CD4-positive, alpha-beta T cell treated with Interleukin-15 for 4 hours (primary cell): ENCODE measurements around the gene EEFSEC.

Experiments used
- DNase-seq: peaks from one replicate; pipeline ENCODE4 v3.0.0-alpha.2; 2020; ENCODE audit warnings: low spot score

EEFSEC gene

DNA sequence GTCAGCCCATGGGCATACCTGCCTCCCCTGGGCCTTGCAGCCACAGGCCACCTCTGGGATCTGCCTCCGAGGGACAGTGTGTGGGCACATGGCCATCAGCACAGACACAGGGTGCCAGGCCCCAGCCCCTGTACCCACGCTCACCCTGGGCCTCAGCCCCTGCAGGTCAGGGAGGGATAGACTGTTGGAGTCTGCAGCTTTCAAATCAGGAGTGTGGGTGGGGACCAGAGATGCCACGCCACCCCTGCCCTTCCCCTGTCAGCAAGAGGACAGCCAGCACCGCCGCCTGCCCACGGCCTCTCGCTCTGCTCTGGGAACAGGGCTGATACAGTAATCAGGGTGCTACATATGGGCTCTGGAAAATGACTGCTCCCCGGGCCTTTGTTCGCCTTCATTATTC is 240.8 kb downstream of the EEFSEC start:
- no peak for DNase-seq

DNA sequence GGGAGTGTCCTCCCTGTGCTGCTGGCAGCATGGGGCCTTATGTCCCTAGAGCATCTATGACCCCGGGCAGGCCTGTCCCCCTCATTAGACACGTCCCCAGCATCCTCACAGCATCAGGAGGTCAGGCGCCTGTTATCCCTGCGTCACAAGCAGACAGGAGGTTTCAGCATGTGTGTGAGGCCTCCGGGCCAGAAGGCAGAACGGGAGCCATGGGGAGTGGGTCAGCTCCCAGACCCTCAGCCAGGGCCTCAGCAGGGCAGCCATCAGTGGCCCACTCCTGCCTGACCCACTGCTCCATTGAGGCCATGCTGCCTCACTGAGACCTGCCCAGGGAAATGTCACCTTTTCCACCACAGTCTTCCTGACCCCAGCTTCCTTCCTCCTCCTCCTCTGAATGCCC is 241.8 kb downstream of the EEFSEC start:
- DNase-seq, result no peak

DNA sequence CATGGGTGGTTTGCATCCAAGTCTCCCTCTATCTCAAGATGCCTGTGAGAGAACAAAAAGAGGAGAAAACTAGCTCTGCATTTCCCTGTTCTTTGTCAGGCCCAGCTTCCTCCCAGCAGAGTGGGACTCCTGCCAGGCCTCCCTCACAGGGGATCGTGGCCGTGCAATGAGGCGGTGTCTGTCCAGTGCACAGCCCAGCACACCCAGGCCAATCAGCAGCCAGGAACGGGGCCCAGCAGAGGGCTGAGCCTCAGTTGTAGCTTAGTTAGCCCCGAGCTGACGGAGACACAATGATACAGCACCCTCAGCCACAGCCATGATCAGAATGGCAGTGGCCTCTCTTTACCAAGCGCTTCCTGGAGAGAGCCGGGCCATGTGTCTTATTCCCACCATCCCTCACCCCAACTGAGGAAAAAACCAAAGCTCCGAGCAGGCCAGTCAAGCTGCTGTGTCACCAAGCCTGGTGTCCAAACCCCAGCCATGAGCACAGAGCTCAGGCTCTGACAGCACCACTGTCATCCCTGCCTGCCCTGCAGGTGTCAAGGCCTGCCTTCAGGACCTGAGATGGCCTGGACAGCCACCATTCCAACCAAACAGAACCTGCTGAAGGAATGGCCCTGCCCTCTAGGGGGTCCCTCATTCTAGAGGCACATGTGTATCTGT is 242.3 kb downstream of the EEFSEC start:
- DNase-seq, result no peak

DNA sequence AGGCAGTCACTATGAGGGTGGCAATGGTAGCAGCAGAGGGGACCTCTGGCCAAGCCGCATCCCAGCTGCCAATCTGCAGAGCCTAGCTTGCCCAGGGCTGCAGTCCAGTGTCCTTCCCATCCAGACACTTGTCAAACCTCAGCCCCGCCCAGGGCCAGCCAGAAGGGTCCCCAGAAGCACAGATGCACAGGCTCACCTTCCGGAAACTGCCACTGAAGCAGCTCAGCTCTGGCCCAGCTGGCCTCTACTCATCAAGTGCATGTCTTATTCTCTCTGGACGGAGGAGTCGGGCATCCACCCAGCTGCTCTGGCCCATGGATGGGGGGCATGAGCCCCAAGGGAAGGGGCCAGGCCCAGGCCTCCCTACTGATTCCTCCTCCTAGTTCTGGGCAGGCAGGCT is 244.2 kb downstream of the EEFSEC start:
- DNase-seq, result no peak

DNA sequence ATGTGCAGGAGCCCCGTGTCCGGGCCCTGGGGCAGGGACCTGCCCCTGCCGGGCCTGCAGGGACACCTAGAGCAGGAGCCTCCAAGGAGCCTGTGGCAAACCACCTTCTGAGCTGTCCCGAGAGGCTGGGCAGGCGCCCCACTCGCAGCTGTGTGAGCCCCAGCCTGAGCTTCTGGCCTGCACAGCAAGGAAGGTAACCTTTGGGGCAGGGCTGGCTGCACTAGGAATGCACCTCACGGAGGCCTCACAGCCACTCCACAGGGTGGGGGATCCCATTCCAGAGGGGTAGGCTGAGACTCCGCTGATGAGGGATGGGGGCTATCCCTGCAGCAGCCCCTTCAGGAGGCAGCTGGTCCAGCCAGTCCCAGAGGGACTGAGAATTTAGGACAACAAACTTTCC is 245.3 kb downstream of the EEFSEC start:
- no peak for DNase-seq

DNA sequence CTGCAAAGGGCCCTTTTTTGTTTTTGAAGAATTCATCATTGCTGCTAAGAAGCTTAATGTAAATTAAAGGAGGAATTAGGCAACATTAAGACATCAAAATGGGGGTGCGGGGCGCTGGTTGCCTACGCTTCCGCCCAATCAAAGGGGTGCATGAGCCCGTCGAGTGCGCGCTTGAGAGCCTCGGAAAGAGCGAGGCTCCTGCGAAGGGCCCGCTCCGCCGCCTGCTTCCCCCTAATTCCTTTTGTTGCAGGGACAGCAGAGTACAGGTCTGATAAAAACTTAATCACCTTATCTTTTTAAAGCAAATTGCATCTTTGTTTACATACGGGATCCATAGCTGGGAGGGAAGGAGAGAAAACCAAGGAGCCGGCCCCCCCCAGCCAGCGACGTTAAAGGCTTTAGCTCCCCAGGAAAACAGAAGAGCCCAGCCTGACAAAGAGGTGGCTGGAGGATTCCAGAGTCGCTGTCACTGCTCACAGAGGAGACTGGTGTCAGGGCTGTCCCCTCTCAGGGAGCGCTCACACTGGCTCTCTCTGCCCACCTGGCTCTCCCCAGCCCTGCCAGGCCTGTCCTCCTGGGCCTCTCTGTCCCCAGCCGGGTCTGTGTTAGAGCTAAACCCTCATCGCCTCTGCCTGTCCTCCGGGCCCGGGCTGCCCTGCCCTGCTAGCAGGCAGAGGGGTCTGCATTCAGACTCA is 246.1 kb downstream of the EEFSEC start:
- DNase-seq, result no peak

DNA sequence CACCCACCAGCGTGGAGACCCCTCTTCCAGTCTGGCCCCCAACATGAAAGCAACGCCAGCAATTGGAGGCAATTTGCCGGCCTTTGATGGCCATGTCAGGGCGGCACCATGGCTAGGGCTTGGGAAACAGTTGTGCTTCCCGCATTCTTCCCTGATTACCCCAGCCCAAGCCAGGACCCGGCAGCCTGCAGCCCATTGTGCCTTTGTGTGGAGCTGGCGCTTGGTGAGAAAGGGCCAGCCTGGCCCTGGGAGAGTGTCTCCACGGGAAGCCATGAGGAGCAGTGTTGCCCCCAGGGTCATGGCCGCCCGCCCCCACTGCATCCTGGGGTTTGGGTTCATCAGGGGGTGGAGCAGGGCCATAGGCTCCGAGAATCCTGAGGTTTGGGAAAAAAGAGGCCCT is 247.4 kb downstream of the EEFSEC start:
- DNase-seq, result no peak

DNA sequence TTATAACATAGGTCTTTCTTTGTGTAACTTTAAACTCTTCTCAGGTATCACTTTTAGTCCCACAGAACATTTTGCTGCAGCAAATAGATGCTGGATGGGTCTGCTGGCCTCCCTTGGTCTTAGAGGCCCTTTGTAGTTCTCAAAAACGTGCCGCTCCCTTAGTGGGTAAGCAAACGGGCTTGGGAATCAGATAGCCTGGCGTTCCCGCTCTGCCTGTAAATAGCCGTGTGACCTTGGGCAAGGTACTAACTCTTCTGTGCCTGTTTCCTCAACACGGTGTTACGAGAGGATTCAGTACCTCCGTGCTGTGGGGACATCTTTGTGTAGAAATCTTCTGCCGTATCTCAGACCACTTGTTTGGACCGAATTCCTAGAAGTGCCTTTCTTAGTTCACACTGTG is 249.0 kb downstream of the EEFSEC start:
- no peak for DNase-seq

DNA sequence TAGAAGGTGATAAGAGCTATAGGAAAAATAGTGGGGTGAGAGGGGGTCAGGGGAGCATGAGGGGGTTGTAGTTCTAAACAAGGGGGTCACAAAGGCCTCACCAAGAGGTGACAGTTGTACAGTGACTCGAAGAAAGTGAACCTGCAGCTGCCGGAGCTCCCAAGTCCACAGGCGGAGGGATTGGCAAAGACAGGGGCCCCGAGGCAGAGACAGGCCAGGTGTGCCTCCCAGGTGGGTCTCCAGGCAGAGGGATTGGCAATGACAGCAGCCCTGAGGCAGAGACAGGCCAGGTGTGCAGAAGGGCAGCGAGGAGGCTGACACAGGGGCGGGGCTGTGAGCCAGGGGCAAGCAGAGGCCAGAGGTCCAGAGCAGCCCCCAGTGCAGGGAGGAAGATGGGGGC is 249.7 kb downstream of the EEFSEC start:
- no peak for DNase-seq

DNA sequence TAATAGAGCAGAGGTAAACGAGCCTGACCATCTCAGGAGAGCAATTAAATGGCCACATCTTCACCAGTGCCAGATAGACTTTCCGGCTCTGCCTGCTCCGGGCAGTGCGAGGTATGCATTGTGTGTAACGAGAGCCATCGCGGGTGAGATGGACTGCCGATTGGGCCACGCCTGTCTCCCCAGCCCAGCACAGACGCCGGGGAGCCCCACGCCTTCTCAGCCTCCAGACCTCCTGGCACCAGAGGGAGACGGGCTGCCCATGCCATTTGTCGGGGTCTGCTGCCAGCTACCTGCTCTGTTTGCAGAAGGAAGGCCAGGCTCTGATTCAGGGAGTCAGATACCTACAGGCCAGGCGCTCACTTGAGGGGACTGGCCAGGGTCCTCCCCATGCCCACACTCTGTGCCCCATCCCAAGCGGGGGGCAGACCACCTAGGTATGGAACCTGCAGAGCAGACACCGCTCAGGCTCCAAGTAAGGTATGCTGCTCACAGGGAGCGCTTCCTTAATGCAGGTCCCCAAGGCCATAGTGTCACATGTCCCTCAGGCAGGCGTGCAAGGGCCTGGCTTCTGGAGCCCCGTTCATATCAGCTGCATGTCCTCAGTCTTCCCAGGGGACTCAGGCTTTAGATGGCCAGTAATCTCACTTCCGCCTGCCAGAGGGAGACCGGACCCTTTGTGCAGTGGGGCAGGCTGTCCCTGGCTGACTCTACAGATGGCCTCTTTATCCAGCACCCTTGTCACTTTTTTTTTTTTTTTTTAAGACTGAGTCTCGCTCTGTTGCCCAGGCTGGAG is 251.2 kb downstream of the EEFSEC start:
- DNase-seq, result no peak

DNA sequence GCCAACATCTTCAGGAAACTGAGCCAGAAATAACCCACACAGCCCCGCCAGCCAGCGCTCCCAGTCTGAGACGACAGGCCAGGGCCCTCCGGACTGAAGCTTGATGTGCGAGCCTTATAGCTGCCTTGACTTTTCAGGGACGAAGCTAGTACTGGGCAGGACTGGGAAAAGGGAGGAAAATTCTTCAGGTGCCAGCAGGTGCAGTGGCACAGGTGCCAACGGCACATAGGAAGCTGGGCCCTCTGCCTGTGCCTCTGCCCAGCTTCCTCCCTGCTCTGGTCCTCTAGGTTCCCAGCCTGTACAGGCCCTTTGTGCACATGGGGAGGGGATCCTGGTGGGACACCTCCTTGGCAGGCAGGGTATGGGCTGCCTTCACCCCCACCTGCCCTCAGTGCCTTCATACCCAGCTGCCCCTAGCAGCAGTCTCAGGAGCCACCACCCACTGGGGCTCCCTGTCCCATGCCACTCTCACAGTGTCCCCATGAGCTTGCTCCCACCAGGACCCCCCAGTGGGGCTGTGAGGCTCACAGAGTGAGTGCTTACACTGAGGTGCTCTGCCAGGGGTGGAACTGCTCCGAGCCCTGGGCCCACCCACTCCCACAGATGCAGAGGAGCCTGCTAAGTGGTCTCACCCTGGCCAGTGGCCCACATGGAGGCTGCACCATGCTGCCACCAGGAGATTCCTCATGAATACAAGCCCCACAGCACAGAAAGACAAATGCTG is 252.4 kb downstream of the EEFSEC start:
- DNase-seq, result no peak

DNA sequence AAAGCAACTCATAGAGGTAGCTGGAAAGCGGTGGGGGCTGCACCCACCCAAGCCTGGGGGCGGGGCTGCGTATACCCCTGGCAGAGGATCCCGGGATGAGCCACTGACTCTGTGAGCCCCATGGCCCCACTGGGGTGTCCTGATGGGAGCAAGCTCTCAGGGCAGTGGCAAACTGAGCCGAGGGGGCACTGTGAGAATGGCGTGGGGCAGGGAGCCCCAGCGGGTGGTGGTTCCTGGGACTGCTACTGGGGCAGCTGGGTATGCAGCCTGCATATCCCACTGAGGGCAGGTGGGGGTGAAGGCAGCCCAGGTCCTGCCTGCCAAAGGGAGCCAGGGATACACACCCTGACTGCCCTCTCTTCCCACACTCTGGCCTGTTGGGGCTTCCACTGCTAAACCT is 254.0 kb downstream of the EEFSEC start:
- no peak for DNase-seq

DNA sequence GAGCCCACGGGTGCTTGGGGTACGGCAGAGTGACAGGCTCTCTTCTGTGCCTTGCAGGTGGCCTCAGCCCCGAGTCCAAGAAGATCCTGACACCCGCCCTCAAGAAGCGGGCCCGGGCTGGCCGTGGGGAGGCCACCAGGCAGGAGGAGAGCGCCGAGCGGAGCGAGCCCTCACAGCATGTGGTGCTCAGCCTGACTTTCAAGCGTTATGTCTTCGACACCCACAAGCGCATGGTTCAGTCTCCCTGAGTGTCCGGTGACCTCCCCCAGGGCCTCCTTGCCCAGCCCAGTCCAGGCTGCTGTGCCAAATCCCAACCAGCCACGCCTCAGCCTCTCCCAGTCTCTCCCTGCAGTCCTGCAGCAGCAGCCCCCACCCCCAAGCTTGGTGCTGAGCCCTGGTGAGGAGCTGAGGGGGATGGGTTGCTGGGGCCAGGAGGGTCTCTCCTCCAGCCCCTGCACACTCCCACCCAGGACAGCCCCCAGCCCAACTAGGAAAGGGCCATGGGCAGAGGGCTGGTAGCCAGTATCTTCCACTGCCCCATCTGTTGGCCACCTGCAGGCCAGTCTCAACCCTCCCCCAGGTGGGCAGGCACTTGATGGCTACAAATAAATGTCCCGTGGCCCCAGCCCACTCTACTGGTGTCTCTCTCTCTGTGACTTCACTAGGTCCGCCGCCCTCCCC is 254.9 kb downstream of the EEFSEC start:
- no peak for DNase-seq

DNA sequence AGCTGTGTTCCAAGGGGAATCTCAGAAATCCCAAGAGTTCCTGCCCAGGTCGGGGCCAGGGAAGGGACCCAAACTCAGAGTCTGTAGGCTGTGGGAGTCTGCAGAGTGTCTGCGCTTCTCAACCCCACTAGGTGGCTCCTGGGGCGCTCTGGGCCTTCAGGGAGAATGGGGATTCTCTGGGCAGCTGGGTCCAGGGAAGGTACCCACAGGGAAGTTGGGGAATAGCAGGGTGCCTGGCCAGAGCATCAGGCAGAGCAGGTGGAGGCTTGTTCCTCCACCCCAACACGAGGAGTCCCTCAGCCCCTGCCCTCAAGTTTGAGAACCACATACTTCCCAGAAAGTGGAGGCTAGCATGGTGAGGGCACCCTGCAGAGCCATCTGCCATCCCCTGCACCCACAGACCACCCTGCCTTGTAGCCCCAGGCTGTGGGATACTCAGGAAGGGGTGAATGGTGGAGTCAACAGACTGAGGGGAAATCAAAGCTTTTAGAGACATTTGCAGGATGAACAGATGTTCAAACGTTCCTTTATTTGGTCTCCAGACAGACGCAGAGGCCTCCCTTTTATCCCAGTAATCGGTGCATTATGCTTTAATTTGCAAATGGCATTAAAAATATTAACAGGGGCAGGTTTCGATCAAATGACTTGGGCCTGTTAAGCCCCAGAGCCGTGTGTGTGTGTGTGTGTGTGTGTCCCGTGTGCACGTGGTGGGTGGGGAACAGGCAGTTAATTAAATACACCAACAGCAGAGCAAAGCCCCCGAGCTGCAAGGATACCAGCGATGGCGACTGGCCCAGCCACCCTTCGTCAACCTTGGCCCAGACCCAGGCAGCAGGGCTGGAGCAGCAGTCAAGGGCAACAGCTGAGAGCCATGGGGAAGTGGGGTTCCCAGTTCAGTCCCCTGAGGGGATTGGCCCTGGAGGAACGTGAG is 255.7 kb downstream of the EEFSEC start:
- DNase-seq, result no peak

DNA sequence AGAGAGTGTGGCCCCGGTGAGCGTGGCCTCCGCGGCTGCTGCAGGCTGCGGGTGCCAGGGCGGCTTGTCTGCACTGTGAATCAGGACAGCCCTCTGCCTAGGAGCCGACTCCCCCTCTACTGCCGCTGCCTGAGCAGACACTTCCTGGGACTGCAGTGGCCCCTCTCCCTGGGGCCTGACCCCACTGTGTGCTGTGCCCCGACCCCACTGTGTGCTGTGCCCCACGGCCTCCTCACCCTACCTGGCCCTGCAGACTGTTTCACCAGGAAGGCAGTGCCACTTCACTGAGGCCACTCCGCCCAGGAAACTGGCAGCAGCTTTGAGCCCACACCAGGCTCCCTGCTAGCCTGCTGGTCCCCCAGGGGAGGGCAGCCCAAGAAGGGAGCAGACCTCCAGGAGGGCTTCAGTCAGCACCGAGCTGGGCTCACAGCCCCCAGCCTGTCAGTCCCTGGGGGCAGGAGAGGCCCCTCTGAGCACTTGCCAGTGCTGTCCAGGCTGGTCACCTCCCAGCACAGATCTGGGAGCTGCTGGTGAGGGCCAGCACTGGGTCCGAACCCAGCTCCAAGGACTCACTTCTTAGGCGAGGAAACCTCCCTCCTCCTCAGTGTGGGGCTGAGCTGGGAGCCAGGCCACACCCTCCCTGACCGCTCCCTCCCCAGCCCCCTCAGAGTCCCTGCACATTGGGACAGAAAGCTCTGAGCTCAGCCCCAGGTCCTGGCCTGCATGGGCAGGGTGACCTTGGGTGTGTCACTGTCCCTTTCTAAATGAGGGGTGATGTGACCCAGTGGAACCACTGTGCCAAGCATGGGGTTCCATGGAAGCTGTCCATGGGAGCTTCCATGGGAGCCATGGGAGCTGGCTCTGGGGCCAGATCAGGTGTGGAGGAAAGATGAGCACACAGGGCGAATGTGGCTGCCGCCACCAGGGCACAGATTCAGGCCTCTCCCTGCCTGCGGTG is 256.6 kb downstream of the EEFSEC start:
- DNase-seq, result no peak

DNA sequence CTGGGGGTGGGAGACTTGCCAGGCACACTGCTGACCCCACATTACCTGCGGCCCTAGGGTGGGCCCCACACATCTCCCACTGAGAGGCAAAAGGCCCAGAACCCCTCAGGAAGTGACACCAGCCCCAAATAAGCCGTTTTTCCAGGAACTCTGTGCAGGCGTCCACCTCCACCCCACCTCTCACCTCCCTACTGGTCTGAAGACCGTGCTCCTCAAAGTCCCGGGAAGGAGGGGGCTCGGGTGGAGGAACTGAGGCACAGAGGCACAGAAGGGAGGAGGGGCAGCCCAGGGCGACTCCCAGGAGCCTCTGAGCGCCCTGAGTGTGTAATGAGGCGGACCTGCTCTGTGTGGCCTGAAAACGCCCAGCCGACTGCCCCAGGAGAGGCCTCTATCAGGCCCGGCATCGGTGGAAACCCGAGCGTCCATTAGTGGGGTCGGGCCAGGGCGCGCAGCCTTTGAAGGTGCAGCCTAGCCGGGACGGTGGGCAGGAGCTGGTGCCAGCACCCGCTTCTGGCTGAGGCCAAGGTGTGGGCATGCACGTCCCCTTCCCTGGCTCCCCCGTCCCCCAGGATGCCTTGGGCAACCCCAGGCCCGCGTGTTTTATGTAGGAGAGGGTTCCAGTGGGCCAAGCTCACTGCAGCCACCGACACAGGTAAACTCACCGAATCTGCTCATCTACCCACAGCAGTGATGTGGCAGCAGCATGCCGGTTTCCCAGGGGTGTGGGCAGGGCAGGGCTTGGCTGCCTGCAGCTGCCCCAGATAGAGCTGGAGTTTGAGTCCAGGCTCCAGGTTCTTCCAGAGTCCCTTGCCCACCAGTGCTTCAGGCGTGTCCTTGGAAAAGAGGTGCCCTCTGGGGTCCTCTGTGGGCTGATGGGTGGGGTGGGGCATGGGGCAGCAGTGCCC is 257.6 kb downstream of the EEFSEC start:
- DNase-seq, result no peak

DNA sequence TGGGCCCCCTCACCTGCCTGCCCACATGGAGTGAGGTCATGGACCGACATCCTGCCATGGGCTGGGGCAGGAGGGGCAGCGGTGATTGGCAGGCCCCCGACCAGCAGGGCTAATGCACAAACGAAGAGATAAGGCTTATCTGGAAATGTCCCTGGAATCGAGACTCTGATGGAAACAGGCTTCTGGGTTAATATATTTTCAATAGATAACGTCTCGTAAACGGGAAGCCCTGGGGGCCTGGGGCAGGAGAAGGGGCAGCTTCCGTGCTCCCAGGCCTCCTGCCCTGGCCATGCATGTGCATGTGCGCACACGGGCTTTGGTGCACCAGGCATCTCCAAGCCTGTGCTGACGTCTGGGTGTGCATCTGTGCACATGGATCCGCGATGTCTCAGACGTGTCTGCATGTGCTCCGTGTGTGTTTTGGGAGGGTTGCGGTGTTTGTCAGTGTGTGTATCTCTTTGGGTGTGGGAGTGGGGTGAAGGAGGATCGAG is 258.3 kb downstream of the EEFSEC start:
- no peak for DNase-seq
